A673 (cell line): ENCODE measurements around the gene ADSS2.
"Not testable (repeated sequence)": the region's sequence is repeated elsewhere in the genome, so short reads cannot be mapped to it uniquely, and the experiment has no call there.

Experiments used
- CTCF ChIP-seq: fragments of 300-800, 200-600 bp; sonication (generic); conservative IDR thresholded peaks from 2 replicates; pipeline ENCODE4 v1.5.1; 2017; ENCODE audit warnings: low read depth, mild to moderate bottlenecking, antibody characterized with exemption, low read length, moderate library complexity, mixed read lengths
- EZH2 ChIP-seq: fragments of 200-600 bp; sonication (generic); IDR thresholded peaks from 2 replicates; pipeline ENCODE4 v1.6.1; 2017; ENCODE audit warnings: borderline replicate concordance, low read depth, mild to moderate bottlenecking, mixed read lengths, antibody characterized with exemption, low read length; ENCODE audit not compliant: poor library complexity, severe bottlenecking

- TF ChIP-seq CTCF, EZH2: not testable (repeated sequence)
These were observed 47.8 kb upstream of the ADSS2 start for GRCh38 chr1:244499484-244499883.
